Left lobe of liver (tissue), 2 donors: Measurements from ENCODE around the gene STAT6. TPM values are rescaled to one million over a fixed set of nuclear protein-coding genes. Genes with fewer than 3 reads are reported as not detected.
A peak's percentile ranks its signal among the peaks of the same experiment; 100 is the strongest.

Experiments used
- ATAC-seq: fragments of 200-7000 bp; cut with Tn5 transposase; one replicate; pipeline ENCODE4 v1.9.1; 2020; ENCODE audit warnings: mild to moderate bottlenecking, moderate library complexity
- DNase-seq: peaks from one replicate; pipeline ENCODE4 v3.0.0-alpha.2; 2020; ENCODE audit warnings: low spot score
- total RNA-seq: library from RNA; stranded (reverse); gene quantifications from one replicate; pipeline ENCODE4 v1.2.1, GENCODE V29; 2021
- donor health status: DM: no; HTN: no; CAD: no; lungs with moderate emphysema.
- donor health status: DM: no; HTN: yes; CAD: no.

The STAT6 gene
- total RNA-seq, 1 donor from 2014 or later = 97.6 TPM

DNA sequence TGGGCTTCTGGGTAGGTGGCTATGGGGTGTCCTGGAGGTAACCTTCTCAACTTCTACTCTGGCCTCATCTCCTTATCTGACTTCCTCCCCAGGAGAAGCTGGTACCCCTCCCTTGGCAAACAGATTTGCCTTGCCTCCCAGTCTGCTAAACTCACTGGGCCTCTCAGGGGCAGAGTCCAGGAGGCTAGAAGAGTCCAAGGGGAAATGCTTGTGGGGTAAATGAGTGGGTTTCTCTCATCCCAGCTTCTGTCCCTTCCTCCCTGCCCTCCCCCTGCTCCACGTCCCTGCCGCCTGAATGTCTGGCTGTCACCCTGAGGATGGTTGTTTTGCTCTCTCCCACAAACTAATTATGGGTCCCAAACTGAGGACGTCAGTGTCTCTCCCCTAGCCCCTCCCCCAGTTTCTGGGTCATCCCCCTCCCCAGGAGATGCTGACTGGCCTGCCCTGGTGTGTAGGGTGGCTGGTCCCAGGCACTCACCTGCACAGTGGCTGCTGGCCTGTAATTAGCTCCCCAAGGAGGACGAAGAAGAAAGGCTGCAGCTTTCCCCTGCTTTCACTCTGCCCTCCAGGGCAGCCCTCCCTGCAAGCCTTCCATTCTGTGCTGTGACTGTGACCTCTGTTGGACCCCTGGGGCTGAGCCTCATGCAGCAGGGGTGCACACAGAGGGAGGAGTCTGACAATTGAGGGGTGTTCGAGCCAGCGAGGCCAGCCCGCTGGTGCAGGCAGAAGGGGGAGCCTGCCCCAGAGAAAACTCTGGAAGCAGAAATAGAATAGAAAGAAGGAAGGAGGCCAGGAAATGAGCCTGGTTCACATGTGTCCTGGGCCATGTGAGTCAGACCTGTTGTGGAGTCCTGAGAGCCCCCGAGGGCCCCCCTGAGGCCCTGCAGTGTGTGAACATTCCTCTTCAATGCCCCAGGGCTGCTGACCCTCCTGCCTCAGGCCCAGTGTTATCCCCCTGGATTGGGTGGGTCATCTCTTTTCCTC is 36.1 kb upstream of the STAT6 start, which contains the start of gene LRP1-AS:
Gene LRP1-AS (minus strand): TSS at position 659 of the 984 bp plus-strand sequence.
- DNase-seq = no peak
- ATAC-seq = no peak

DNA sequence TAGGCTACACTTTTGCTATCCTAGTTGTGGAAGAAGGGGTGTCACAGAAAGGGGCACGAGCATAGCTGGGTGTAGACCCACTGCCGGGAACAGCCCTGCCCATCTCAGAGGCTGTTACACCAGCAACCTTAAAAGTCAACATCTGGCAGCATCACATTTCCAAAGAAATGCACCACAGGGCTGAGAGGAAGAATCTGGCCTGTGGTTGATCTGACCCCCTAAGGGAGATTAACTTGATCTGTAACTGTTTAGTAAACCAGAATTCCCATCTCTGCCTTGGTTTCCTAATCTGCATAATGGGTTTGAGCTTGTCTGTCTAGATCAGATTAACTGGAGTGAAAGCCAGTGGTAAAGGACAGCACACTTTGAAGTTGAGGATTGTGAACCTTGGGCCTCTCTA is 34.9 kb upstream of the STAT6 start:
- no peak for ATAC-seq
- no peak for DNase-seq

GRCh38 chr12:57145460-57146059 is 34.4 kb upstream of the STAT6 start:
- ATAC-seq (peak; percentile 7), DNase-seq (no peak)

GRCh38 chr12:57143454-57143853 is 32.3 kb upstream of the STAT6 start:
- ATAC-seq = no peak

DNA sequence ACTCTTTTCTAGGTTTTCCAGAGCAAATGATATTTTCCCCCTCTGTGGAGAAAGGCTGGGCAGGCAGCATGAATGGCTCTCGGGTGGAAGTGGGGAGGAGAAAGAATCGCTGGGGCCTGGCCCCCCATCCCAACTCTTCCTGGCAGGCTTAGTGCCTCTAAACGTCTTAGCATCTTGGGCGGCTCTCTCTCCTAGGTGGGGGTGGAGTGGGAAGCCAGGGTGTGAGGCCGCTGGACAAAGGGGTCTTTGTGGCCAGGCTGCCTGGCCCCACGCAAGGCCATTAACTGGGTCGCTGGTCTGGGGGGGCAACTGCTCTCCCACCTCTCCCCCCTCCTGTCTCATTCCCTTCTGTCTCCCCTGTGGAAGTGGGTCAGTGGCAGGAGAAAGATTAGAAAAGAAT is 31.6 kb upstream of the STAT6 start:
- DNase-seq (no peak), ATAC-seq (no peak)

More at GRCh38 chr12:57143454-57143853, 32.3 kb upstream of the STAT6 start:
- no peak for DNase-seq

GRCh38 chr12:57142121-57142520 is 31.0 kb upstream of the STAT6 start:
- DNase-seq = no peak
- no peak for ATAC-seq

GRCh38 chr12:57141249-57141648 is 30.1 kb upstream of the STAT6 start:
- no peak for ATAC-seq
- DNase-seq = no peak

- ATAC-seq = no peak
- DNase-seq = no peak
These were observed 28.9 kb upstream of the STAT6 start for GRCh38 chr12:57139796-57140649.

GRCh38 chr12:57138526-57139272 is 27.5 kb upstream of the STAT6 start:
- ATAC-seq = peak; percentile 78
- DNase-seq = peak; percentile 96

DNA sequence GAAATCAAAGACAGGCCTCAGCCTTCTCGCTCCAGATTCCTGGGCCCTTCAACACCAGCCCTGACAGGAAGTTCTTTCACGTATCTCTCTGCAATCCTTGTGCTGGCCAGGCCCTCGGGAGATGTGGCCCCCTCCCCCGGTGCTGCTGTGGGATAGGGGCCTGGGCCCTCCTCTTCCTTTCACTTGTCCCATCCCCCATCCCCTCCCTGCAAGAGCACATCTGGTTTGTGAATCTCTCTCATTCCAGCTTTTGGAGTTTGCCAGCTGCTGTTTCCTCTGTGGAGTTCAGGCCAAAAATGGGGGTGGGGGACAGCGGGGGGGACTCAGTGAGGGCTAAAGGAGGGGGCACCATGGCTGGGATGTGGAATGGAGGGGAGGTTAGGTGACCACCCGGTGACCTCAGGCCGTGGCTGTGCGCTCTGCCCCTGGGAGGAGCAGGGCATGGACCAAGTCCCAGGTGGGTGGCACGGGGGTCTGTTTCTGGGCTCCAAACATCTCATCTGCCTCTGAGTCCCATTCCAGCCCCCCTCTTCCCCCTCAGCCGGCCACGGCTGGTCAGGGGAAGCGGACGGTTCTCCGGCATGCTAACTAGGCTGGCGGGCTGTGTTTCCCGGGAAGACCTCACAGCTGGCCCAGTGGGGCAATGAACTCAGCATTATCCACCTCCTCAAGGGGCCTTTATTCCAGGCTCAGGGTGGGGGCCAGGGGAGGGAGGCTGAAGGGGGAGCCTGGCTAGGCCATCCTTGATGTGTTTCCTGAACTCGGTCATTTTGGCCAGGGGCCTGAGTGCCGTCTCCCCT is 24.6 kb upstream of the STAT6 start:
- DNase-seq (peak; percentile 49), ATAC-seq (no peak)

DNA sequence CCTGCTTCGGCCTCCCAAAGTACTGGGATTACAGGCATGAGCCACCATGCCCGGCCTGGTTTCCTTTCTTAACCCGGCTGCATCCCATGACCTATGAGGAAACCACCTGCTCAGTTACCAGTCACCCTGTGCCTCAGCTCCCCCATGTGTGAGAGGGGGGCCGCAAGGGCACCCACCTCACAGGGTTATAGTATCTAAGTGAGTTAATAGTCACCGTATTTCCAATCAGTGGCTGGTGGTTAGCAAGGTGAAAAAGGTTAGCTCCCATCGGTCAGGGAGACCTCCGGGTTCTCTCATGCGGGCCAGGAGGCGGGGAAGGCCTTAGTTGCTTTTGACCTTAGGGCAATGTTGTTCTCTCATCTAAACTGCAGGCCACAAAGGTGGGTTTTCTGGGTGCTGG is 23.8 kb upstream of the STAT6 start:
- no peak for ATAC-seq
- no peak for DNase-seq

- ATAC-seq (peak; percentile 11), DNase-seq (no peak)
These were observed 22.8 kb upstream of the STAT6 start for GRCh38 chr12:57133916-57134315.

GRCh38 chr12:57133013-57133569 is 21.9 kb upstream of the STAT6 start:
- DNase-seq (no peak), ATAC-seq (no peak)

- DNase-seq (no peak), ATAC-seq (no peak)
These were observed 21.0 kb upstream of the STAT6 start for GRCh38 chr12:57131896-57132744.

GRCh38 chr12:57130941-57131340 is 19.8 kb upstream of the STAT6 start:
- peak; percentile 40 for ATAC-seq
- DNase-seq = peak; percentile 78

- DNase-seq (no peak), ATAC-seq (no peak)
These were observed 18.7 kb upstream of the STAT6 start for GRCh38 chr12:57129889-57130288.

DNA sequence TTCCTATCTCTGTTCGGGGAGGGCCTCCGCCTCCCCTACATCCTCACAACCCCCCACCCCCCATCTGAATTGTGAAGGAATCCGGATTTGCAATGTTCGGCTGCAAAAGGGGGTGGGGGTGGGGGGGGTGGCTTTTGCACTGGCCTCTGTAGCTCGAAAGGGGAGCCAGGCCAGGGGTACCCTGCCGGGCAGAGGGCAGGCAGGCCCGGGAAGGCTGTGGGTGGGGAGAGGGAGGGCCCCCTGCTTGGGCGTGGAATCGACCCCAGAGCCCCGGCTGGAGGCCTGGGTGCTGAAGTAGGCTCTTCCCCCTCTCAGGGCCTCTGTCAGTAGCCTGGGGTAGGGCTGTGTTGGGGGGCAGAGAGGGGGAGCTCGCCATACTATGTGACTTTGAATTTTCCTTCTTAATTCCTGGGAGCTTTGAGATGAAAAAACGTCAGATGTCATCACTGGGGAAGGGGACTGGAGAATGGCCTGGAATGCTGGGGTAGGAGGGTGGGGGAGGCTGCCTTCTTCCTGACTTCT is 18.2 kb upstream of the STAT6 start:
- DNase-seq (no peak), ATAC-seq (no peak)
